Stimulated activated CD4-positive, alpha-beta T cell treated with anti-CD3 and anti-CD28 coated beads, Interleukin-1b, Interleukin-23, amount 100 ng/mL, for 48 hours (primary cell): Measurements from ENCODE around the gene PLXNB1.

ENCODE experiments used
- DNase-seq: peaks from one replicate; pipeline ENCODE4 v3.0.0-alpha.2; 2020

The PLXNB1 gene

DNA sequence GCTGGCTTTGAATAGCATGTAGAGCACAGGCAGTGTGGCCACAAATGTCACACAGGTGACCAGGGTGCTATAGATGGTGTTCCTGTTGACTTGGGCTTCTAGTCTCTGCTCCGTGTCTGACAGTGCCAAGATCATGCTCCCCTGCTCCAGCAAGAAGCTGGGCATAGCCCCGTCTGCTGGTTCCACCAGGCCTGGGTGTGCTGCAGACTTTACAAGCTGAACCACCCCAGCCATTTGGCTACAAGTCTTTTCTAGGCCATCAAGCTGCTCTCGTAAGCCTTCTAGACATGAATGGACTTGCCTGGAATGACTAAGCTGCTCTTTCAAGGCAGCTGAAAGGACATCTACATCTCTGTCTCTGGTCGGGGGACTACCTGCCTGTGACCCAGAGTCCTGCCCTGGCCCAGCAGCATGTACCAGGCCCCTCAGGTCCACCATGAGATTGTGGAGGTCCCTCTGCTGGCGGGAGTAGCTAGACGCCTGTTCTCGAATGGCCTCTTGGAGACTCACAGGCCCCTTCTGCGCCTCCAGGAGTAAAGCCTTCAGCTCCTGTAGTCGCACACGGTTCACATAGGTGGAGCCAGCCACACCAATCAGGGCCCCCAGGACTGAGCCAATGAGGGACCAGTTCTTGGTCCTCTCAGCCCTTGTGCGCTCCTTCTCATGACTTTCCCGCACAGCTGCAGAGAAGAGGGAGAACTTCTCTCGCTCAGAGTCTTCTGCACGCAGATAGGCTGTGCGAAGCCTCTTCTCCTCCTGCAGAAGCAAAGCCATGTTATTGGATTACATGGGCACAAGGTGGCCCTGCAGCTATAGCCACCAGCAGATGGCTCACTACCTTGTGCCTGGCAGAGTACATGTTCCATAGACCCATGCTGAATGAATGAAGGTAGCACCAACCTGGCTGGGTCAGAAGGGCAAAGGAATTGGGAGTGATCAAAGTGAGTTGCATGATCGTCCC, 2.8 kb upstream of the PLXNB1 start:
- no peak for DNase-seq

DNA sequence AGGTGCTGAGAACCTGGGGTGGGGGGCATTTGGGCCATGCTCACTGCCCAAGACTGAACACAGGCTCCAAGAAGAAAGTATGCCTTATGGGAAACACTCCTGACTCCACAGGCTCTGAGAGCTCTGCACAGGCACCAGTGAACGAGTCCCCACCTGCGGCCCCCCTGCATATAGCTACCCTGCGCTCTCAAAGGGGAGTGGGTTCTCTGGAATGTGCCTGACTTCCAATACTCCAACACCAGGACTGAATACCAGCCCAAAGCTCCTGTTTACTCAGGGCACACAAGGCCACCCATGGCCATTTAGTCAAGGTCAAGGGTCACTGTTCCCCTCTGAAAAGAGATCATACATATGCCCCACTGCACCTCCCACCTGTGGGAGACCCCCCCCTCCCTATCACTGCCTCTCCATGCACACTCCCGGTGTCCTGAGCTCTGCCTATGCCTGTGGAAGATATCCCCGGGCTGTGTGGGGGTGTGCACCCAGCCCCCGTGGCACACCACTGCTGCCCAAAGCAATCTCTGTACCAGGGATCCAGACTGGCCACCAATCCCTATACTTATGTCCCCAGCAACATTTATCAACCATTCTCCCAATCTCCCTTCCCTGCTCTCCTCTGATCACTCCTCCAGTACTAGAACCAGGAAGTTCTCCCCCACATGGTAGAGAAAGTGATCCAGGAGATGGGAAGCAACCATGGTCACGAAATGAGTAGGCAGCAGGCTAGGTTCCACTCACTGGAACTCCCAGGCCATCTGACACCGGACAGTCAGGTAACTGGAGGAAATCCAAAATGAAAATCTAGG, 1.5 kb upstream of the PLXNB1 start:
- no peak for DNase-seq

DNA sequence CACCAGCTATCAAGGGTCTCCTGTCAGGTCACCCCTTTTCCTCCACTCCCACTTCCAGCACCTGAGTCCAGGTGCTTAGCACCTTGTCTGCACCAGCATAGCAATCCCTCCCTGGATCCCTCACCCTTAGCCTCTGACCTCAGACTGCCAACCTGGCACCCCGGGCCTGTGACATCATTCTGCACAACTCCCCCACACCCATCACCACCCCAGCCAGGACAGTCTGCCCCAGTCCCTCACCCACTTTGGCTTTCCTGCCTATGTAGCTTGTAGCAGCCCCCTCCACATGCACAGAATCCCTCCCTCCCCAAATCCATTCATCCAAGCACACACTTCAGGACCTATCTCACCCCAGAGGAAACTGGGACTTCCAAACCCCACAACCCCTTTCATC, 819 bp upstream of the PLXNB1 start:
- DNase-seq = no peak

DNA sequence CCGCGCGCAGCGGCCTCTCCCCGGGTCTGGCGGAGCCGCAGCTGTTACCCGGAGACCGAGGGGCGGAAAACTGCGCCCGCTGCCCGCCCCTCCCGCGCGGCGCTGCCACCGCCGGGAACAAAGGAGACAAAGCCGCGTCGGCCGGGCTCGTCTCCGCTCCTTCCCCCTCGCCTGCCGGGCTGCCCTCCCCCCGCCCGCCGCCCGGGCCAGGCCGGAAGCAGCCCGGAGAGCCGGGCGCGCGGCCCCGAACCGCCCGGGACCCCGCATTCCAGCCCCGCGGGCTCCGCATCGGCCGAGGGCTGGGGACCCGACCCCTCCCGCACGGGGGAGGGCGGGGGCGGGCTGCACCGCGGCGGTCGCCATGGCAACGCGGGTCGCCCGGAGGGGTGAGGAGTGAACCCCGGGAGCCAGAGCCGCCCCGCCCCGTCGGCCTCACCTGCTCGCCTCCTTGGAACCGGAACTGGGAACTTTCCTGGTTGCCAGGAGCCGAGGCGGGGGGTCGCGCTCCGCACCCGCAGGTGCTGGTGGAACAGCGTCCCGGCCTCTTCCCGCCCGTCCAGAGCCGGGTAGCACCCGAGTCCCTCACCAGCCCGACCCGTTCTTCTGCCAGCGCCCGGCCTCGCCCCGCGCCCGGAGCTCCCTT, 448 bp downstream of the PLXNB1 start:
- DNase-seq = peak; percentile 43

DNA sequence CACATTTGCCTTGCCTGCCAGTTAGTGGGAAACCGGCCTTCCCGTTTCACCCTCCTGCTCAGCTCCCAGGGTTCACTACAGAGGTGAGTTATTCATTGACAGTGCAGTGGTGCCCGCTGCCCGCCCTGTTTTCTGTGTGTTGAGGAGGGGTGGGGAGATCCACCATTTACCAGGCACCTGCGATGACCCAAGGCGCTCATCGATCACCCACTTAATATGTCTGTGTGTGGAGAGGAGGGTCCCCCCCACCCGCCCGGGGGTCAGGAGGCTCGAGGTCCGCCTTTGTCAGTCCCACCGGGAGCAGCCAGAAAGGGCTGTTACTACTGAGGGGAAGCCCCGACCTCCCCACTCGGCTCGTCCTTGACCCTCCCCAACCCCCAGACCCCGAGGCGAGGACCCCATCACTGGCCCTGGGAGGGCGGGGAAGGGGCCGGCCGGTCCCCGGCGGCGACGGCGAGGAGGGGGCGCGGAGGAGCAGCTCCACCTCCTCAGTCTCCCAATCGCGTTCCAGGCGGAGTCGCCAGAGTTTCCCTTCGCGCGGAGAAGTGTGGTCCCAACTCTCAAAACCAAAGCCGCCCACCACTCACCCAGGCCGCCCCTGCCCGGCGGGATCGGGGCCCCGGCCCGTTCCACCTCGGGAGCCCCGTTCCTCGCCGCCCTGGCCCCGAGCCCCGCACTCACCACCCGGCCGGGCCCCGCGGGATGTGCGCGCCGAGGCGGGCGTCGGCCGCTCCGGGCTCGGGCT, 1.1 kb downstream of the PLXNB1 start:
- DNase-seq = no peak

DNA sequence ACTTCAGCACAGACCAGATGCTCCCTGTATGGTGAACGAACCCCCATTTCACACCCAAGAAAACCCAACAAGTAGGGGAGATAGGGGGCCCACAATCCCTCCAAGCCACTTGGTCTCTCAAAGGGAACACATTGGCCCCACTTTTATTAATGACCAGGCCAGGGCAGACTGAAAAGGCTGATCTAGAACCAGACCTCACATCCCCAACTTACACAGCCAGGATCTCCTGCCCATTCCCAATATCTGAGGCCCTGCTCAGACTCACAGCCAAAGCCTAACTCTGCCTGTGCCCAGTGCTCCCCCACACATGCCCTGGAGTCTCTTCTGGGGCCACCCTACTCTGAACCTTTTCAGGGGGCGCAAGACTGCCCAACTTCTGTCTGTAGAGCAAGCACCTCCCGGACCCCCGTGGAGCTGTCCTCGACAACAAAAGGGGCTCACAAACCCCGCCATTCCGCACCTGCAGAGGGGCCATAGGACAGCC, 1.8 kb downstream of the PLXNB1 start:
- no peak for DNase-seq

DNA sequence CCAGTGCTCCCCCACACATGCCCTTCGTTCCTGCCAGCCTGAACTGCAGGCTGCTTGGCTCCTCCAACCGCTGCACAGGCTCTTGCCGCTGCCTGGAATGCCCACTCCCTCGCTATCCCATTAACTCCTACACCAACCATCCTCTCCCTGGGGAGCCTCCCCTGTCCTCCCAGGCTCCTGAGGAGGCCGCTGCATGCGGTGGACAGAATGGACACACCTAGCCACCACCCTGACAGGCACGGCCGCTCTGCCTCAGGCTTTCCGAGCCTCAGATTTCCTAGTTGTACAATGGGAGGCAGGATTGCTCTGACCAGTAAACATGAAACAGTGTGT, 2.3 kb downstream of the PLXNB1 start:
- DNase-seq = no peak

DNA sequence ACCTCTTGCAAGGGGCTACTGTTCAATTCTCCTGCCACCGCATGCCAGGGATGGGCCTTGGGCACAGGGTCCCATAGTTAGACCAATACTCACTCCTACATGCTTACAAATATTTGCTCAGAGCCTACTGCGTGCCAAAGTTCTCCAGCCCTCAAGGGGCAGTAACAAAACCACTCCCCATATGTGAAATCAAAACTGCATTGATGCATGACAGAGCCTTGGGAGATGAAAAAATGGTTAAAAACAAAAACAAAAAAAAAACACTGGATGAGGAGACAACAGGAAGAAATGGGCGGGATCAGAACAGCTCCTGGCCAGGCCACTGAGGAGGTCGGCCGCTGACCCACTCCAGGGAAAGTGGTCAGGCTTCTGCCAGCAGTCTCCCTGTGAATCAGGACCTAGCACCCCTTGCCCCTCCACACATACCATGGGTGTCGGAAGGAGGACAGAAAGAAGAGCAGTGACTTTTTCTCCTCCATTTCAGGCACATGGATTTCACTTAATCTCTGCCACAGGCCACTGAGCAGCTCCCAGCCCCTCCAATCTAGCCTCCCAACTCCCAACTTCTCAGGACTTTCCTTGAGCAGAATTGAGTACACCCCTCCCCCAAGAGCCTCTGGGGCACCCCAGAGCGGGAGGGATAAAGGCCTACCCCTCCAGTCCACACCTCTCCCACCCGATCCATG, 2.8 kb downstream of the PLXNB1 start:
- no peak for DNase-seq

DNA sequence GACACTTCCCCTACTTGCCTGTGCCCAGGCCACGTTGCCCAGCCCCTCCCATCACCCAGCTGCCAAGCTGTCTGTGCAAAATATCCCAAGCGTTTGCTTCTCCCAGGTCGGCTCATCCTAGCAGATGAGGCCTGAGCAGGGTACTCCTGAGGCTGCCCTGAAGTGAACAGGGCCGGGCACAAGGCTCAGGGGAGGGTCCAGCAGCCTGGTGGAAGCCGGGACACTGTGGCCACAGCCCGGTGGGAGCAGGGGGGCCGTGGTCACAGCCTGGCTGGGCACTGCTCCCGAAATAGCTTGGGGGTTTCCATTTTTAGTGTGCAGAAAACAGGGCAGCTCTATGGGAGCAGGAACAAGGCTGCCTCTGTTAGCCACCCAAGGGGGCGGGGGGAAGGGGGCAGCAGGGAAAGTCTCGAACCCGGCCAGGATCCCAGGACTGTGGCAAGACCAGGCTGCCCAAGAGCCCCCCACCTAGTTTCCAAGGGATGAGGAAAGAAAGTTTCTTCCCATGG, 3.4 kb downstream of the PLXNB1 start:
- DNase-seq = no peak

DNA sequence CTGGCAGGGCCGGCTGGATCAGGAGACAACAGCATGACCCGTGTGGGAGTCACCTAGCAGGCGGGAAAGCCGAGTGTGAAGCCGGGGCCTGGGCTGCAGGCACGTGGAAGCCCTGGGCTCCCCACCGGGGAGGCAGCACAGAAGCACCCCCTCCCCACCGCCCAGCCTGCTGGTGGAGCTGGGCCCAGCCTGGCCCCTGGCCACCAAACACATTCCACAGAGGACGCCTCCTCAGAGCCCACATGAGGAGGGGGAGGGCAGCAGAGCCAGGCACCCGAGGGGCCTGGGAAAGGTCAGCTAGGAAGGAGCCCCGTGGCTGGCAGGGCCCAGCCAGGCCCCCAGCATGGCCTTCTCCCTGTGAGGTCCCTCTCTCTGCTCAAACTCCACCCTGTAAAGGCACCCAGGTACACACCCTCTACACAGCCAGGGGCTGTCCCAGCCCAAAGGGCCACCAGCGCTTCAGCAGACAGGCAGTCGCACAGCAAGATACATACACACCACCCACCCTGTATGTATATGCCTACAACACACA, 4.5 kb downstream of the PLXNB1 start:
- DNase-seq = no peak

DNA sequence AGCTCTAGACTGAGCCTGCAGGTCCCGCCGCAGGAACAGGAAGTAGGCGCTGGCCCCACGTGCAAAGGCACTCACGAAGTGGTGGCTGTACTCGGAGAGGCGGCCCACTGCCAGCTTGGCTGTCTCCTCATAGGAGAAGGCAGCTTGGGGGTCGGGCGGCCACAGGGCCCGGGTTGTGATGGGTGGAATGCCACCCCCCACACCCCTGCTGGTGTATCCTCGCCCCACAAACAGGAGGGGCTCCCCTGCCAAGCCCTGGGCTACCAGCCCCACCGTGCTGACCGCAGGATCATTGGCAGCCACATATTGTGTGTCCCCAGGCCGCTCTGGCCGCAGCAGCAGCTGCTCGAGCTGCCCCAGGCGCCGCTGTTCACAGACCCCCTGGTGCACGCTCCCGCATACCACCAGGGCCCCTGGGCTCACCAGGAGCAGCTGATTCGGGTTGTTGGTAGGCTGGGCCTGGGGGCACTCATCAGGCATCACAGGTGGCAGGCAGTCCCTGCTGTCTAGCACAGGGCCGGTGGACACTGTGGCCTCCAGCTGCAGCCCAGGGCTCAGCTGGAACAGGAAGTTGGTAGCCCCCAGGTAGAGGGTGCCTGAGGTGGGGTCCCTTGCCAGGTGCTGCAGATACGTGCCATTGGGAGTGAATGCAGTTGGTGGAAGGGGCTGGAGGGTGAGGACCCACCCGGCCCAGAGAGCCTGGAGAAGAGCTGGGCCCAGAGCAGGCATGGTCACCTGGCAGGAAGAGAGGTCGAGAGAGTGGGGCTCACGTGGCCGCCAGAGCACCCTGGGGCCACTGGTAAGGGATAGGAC, 5.8 kb downstream of the PLXNB1 start:
- no peak for DNase-seq

DNA sequence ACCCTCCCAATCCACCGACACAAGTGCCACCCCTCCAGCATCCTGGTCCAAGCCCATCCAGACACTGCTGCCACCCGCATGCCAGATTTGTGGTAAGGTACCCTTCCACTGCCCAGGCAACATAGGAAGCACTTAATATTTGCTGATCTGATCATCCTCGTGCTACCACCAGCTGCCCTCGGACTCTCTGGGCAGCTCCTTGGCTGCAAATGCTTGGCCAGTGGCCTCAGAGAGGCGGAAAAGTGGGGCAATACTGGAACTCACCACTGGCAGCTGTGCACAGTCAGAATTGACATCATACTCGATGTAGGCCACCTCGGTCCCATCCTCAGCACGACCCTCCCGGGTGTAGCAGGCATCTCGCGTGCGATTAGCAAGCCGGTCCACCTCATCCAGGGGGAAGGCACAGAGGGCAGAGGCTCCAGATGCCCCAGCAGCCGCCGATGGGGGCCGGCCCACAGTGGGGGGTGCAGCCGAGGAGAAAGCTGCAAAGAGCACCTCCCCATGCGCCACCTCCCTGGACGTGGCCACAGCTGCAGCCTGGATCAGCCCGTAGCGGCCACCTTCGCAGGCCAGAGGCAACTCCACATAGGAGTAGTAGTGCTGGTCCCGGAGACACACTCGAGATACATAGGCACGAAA, 6.5 kb downstream of the PLXNB1 start:
- no peak for DNase-seq

DNA sequence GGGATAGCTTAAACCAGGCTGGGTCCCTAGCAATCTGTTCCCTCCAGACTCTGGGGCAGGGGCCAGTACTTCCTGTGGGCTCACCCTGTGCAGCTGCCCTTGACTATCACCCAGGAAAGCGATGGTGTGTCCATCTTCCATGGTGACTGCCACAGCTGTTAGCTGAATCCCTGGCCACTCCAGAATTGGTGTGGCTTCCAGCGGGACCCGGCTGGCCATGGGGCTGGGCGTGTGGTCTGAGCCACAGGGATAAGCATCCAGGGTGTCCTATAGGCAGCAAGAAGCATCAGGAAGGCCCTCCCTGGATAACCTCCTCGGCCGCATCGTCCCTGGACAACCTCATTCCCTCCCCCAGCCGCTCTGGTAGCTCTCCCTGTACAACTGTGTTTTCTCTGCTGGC, 7.2 kb downstream of the PLXNB1 start:
- no peak for DNase-seq

DNA sequence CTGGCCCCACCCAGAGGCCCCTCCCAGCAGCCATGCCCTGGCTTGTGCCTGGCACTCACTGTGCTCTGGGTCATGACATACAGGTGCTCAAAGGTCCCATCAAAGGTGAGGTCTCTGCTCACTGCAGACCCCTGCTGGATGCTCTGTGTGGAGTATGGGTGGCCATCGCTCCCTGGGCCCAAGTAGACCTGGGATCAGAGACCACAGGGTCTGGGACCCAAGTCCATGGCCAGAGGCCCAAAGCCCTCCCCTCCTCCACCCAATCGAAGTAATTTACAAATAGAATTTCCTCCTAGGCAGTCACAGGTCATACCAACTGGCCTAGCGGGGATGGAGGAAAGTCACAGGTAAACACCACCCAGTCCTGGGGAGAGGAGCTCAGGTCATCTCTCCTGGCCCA, 7.6 kb downstream of the PLXNB1 start:
- no peak for DNase-seq

DNA sequence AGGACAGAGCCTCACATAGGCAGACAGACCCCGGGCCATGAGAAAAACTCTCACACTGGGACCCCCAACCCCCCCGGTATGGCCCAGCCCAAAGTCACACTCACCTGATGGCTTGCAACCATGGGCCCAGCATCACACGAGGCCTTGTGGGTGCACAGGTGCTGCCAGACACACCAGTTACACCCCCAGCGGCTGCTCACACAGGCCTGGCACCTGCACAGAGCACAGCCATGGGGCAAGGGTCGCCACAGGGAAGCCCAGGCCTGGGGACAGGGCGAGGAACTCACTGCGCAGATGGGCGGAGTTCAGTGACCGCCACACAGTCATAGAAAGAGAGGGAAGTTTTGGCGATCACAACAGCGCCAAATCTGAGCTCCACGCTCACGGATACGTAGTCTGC, 9.3 kb downstream of the PLXNB1 start:
- no peak for DNase-seq

DNA sequence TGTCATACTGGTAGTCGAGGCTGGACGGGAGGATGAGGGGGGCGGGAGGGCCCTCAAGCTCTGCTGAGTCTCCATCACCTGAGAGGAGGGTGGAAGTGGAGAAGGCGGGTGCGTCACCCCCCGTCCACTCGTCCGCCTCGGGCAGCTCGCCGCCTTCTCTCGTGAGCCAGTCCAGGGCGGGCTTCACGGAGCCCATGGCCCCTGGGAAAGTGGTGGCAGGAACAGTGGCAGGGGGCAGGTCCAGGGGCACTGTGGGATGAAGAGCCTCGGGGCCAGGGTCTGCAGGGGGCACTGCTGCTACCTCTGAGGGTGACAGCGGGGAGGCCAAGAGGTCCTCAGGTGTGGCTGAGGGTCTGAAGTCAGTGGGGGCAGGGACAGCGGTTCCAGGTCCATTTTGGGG, 10.3 kb downstream of the PLXNB1 start:
- DNase-seq = no peak

DNA sequence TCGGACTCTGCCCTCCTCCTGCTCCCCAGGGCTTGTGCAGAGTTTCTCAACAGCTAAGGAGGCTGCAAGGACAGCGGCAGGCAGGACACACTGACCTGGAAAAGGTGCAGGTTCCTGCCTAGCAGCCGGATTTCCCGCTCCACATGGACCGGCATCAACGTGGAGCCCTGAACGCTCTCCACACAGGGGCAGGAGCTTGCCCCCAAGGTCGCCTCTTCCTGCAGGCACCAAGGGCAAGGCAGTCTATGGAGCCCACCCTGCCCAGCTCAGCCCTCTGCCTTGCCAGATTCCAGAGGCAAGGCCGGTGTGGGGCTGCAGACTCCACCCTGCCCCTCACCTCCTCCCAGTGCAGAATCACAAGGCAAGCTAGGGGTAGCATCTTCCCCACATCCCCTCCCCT, 10.7 kb downstream of the PLXNB1 start:
- no peak for DNase-seq

DNA sequence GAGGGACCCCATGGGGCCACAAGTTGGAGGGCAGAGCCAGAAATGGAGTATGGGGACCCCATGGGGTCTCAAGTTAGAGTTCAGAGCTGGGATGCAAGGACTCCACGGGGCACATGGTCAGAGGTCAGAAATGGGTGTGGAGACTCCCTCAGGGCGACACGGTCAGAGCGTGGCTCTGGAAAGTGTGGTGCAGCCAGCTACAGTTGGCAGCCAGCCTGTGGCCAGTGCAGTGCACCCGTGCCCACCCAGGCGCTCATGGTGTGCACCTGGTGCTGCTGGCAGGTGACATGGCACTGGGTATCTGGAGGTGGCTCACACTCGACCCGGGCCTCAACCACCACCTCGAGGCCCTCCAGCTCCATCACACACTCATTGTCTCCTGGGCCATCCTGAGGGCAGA, 11.2 kb downstream of the PLXNB1 start:
- no peak for DNase-seq

DNA sequence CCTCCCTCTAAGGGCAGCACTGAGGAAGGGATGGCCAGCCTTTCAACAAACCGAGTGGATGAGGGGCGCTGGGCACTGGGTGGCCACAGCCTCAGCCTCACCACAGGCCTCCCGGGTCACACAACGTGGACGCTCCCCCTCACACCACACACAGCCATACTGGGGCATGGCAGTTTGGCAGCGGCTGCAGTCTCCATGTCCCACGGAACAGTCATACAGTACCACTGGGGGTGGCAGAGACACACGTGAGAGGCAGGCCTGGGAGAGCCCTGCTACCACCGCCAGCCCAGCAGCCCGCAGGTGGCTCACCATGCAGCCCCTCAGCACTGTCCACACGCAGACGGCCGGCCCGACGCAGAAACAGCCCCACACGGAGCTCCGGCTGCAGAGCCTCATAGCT, 11.7 kb downstream of the PLXNB1 start:
- no peak for DNase-seq

DNA sequence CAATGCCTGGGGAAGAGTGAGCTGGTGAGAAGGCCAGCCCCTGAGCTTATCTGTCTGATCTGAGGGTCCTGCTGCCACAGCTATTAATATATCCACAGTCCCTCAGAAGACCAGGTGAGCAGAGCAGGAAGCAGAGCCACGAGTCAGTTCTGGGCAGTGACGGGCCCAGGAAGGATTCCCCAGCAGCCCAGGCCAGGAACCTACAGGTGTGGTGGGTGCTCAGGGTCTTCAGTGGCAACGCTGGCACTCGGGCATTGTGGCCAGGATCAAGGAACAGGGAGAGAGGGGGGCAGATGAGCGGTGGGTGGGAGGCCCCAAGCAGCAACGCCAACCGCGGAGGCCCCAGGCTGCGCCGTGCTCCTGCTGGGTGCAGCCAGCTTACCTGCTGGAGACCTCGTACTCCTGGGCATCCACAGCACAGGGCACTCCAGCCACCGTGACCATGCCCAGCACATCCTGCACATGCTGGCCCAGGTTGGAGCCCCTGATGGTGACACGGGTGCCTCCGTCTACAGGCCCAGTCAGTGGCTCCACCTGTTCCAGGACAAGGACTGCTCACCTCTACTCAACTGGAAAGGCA, 12.3 kb downstream of the PLXNB1 start:
- DNase-seq = no peak
